HPDE6-E6E7 (cell line): ENCODE measurements around the gene FEZF1.

ENCODE experiments used
- DNase-seq: peaks from one replicate; pipeline ENCODE4 v3.0.0; 2011; ENCODE audit warnings: missing footprints; ENCODE audit errors: extremely low spot score

The FEZF1 gene

DNA sequence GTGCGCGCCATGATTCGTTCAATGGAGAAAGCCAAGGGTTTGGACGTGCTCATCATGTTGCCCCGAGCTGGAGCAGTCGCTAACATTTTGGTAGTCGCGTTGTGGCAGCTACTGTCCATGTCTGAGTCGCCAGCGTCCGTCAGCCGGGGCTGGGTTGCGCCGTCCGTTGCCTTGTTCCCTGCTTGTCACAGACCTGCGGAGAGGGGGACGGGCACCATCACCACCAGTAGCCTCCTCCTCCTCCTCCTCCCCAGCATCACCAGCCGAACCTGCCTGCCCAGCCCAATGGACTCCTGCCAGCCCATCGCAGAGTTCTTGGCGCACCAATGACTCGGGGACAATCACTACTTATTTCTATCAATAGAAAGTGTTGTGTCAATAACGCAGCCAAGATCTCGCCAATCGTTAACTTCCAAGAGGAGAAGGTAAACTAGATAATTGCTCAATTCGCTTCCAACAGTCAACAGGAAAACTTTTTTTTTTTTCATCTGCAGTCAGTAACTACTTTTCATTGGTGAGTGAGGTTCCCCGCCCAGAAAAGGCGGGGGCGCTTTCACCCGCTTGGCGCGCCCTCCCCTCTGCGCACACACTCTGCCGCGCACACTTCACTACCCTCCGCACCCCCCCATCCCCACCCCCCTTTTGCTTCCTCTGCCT is at the start of gene FEZF1:
FEZF1 (minus strand) TSS at position 432 of the 657 bp plus-strand sequence; CDS start at position 119, 313 bp downstream.
- no peak for DNase-seq

GRCh38 chr7:122352454-122352853 is 47.9 kb upstream of the FEZF1 start:
- DNase-seq = no peak

DNA sequence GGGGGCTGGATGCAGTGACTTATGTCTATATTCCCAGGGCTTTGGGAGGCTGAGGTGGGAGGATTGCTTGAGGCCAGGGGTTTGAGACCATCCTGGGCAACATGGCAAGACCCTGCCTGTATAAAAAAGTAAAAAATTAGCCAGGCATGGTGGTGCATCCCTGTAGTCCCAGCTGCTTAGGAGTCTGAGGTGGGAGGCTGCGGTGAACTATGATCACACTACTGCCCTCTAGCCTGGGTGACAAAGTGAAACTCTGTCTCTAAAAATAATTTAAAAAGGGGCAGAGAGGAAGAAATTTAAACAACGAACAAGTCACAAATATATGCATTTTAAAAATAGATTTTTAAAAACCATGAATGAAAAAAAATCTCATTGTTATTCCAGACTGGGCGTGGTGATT is 46.2 kb upstream of the FEZF1 start:
- DNase-seq = no peak

- DNase-seq = no peak
These were observed 39.7 kb upstream of the FEZF1 start for GRCh38 chr7:122344303-122344620.

DNA sequence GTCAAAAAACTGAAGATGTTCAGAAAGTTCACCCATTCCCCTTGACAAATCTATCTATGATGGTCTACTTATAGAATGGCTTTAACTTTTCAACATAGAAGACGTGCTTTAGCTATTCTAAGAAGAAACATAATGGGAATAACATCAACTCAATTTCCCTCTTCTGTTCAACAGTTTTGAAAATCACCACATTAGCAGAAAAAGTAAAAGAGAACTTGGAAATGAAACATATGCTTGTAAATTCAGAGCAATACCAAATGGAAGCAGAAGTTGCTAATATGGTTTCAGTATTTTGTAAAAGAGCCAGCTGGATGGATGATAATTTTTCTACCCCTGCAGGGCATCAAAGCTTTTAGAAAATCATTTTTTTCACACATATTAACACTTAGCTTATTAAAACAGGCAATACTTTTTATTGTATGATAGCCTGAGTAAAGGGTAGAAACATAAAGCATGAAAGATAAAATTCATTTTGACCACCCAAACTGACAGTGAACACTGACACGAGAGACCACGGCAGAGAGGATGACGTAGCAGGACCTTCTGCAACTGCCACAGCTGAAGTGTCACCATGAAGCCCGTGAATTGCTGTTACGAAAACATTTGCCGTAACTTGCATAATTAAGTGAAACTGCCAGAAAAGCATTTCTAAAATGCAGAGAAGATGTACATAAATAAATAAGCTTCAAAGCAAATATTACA is 39.2 kb upstream of the FEZF1 start:
- no peak for DNase-seq

GRCh38 chr7:122340427-122340826 is 35.9 kb upstream of the FEZF1 start:
- DNase-seq = no peak

- no peak for DNase-seq
These were observed 34.8 kb upstream of the FEZF1 start for GRCh38 chr7:122339145-122339904.

GRCh38 chr7:122337011-122337410 is 32.5 kb upstream of the FEZF1 start:
- no peak for DNase-seq

DNA sequence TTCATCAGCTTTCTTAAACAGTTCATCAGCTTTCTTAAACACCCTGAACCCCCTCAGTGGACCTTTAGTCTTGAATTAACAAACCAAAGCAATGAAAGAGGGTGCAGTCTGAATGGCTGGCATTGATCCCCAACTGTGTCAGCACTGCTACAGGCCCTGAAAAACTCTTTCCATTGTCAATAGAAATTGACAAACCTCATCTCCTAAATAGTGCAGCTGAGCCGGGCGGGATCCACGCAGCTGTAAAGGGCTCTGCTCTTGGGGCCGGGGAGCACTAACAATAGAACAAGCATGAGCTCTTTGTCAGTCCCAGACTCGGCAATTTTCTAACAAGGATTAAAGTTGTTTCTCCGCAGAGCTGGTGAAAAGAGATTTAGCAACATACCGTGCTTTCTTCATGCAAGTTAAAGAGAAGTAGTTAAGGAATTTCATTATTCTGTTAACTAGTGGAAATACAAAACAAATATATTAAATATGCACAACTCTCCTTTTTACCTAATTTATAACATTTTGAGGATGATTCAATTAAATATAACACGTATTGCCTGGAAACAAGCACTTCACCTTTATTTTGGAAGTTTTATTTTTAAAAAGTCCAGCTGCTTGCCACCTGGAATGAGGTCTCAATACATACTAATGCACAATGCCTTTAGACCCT is 24.7 kb upstream of the FEZF1 start:
- no peak for DNase-seq

DNA sequence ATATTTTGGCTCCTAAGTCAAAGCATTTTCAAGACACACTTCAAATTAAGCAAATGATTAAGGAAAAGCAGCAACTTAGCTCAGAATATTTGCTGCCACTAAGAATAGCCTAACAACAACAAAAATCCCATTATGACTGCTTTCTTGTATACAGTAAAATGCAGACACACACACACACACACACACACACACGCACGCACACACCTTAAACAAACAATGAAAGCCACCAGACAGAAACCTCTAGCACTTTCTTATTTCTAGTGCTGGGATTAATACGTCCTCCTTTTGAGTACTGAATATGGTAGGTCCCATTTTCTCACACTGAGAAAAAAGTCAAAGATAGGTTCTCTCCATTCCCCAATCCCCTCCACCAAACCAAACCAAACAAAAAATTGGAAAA is 23.4 kb upstream of the FEZF1 start:
- no peak for DNase-seq

- DNase-seq = no peak
These were observed 12.2 kb upstream of the FEZF1 start for GRCh38 chr7:122316467-122317388.

DNA sequence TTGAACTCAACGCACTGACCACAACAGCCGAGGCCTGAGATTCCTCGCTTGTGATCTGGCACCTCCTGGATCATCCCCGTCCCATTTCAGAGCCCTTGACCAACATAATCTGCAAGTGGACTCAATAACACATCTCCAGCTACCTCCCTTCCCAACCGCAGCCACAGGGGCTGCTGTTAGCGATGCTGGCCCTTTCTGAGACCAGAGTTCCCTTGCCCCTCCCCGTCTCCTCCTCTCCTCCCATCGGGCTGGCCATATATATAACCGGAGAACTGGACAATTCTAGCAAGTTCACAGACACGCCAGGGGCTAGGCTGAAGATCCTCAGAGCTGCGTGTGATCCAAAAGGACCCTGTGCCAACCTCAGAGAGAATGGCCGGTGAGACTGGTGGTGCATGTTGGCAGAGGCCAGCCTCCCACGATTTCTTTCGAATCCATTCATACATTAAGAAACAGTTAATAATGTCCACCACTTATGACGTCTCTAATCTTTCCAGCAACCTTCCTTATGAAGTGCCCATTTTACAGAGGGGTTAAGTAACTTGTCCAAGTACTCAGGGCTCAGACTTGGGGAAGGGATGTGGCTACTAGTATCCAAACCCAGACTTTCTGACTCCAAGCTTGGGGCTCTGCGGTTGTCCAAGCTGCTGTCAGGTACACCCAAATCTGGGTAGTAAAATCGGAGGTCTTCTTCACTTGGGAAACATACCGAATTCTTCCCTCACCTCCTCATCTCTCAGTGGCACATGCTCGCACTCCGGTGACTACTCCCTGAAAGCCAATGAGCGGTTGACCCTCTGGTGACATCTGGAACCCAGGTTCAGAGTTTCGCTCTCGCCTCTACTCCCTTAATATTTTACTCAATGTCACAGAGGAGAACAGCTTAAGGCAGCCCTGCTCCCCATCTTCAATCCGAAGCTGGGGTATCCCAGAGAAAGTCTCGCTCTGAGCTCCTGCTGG is 11.2 kb upstream of the FEZF1 start:
- DNase-seq = no peak

- DNase-seq = no peak
These were observed 9.7 kb upstream of the FEZF1 start for GRCh38 chr7:122314284-122314683.

- DNase-seq = no peak
These were observed 8.2 kb upstream of the FEZF1 start for GRCh38 chr7:122312789-122313188.

DNA sequence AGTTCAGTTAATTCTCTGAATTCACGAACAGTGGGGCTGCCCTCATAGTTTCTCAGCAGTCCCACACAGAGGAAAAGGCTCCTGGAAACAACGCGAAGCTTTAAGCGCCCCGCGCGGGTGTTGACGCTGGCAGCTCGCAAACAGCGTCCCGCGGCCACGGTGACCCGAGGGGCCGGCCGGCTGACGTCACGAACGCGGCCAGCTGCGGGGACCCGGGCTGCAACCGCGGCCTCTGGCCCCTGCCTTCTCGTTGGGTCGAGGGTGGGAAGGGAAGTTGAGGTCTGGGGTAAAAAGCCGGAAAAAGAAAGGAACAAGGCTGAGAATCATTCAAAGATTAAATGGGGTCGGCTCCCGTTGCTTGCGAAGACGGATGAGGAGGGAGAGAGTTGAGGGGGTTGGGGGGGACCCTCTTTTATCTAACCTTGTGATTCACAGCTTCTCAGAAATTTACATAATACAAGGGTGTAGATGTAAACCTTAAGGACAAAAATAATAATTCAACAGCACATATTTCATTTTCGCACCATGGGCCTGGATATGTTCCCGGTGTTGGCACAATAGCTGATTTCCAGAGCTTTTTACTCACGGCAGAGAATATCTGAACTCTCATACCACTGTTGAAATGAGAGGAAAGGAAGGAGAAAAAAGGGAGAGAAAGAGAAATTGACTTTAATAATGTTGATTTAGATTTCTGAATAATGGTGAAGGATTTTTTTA is 7.3 kb upstream of the FEZF1 start:
- DNase-seq = no peak

GRCh38 chr7:122311050-122311700 is 6.6 kb upstream of the FEZF1 start:
- DNase-seq = no peak

- DNase-seq = no peak
These were observed 5.8 kb upstream of the FEZF1 start for GRCh38 chr7:122310119-122311021.

GRCh38 chr7:122309421-122309820 is 4.9 kb upstream of the FEZF1 start:
- DNase-seq = no peak
